ENCODE measurements around the gene TRAM2. TPM values are rescaled to one million over a fixed set of nuclear protein-coding genes. Genes with fewer than 3 reads are reported as not detected.

TRAM2 gene
- total RNA-seq, 1 experiment from 2014 or later = 17.7 TPM

DNA sequence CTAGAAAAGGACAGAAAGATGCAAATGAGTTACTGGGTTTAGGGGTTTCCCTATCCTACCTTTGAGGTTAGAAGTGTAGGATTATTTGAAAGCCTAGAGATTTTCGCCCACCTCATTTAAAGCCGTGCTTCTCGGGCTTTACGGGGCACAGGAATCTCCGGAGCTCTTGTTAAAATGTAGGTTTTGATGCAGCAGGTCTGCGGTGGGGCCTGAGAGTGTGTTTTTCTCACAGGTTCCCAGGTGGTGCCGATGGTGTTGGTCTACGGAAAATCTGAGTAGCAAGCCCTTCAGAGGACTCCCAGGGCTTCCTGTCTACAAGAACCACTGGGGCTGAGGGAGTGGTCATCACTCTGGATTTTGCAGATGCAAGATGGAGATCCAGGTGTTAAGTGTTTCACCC, 47.5 kb downstream of the TRAM2 start:
- Histone ChIP-seq H3F3A (ENCODE audit: low read length, unreplicated experiment) (no peaks in the 10 kb centered on the region), H3K4me2 (ENCODE audit: low read length) (no peak overlapping the region), H2AFZ (ENCODE audit: low read length) (no peak overlapping the region), H4K20me1 (ENCODE audit: low read length) (no peaks in the 10 kb centered on the region), H3K27ac (ENCODE audit: low read length) (no peak overlapping the region), H3K9me2 (replicated peaks; ENCODE audit: low read length) (no peaks in the 10 kb centered on the region), H3K4me1 (ENCODE audit: insufficient read depth, low read length) (peaks cover 10% of the 10 kb centered on the region; the same call in 1 of the 2 replicates), H3K4me3 (ENCODE audit: low read length) (no peak overlapping the region), H3K27me3 (ENCODE audit: low read length) (no peaks in the 10 kb centered on the region), H3K9me3 (ENCODE audit: low read length) (no peaks in the 10 kb centered on the region), H3K9ac (ENCODE audit: low read length) (no peak overlapping the region), H3K36me3 (ENCODE audit: low read depth, low read length) (peaks cover 1% of the 10 kb centered on the region; the same call in 1 of the 2 replicates), H3K79me2 (ENCODE audit: low read length) (no peaks in the 10 kb centered on the region)
- DNase-seq (no peak), ATAC-seq (no peak)
- ChIA-PET POLR2A (ENCODE audit: unreplicated experiment) (interaction anchor here (0.6 kb wide), 1 partner anchor 14 kb away, joined by 21 read pairs; no protein-coding TSS in a partner anchor), CTCF (no interaction called here)
- no TSS peak for BruUV-seq (replicated peaks)
- TF ChIP-seq EZH2phosphoT487 (IDR thresholded peaks at IDR 0.05; ENCODE audit: borderline replicate concordance, low read length) (no peak), EZH2 (IDR thresholded peaks at IDR 0.05; ENCODE audit: low read length, unreplicated experiment) (no peak), CTCF (conservative IDR thresholded peaks at IDR 0.05; ENCODE audit: low read depth, low read length) (no peak)
- intact Hi-C loops (cut with micrococcal nuclease) = no loop called here

DNA sequence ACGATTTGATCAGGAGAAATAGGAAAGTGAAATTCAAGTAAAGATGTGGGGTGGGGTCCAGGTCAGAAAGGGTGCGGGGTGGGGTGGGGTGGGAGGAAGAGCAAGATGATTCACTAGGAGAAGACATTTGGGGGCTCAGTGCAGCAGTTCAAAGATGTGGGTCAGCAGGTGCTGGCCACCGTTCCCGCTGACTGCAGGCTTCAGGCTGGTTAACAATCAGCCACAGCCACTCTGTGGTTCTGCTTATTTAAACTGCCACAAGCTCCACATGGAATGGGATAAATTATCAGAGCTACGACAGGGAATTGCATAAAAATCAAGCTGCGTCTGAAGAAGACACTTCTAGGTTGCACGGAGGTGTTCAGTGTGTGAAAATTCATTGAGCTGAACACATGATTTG, 49.4 kb downstream of the TRAM2 start:
- no peak overlapping the region for H3K9ac ChIP-seq (ENCODE audit: low read length)
- H3K27ac ChIP-seq (ENCODE audit: low read length) = no peak overlapping the region
- H3K4me3 ChIP-seq (ENCODE audit: low read length) = no peak overlapping the region
- H3K79me2 ChIP-seq (ENCODE audit: low read length) = no peaks in the 10 kb centered on the region
- no peak overlapping the region for H3K4me2 ChIP-seq (ENCODE audit: low read length)
- no peak for DNase-seq
- CTCF ChIA-PET = no interaction called here
- no peak for ATAC-seq
- no peaks in the 10 kb centered on the region for H3K27me3 ChIP-seq (ENCODE audit: low read length)
- H3K36me3 ChIP-seq (ENCODE audit: low read depth, low read length) = no peaks in the 10 kb centered on the region
- H3K9me3 ChIP-seq (ENCODE audit: low read length) = no peaks in the 10 kb centered on the region
- peaks cover 19% of the 10 kb centered on the region for H3K4me1 ChIP-seq (ENCODE audit: insufficient read depth, low read length)
- H3K9me2 ChIP-seq (replicated peaks; ENCODE audit: low read length) = no peaks in the 10 kb centered on the region
- H3F3A ChIP-seq (ENCODE audit: low read length, unreplicated experiment) = no peaks in the 10 kb centered on the region
- H4K20me1 ChIP-seq (ENCODE audit: low read length) = no peaks in the 10 kb centered on the region
- POLR2A ChIA-PET (ENCODE audit: unreplicated experiment) = no interaction called here
- TF ChIP-seq EZH2 (IDR thresholded peaks at IDR 0.05; ENCODE audit: low read length, unreplicated experiment) = no peak
- TF ChIP-seq EZH2phosphoT487 (IDR thresholded peaks at IDR 0.05; ENCODE audit: borderline replicate concordance, low read length) = no peak
- TF ChIP-seq CTCF (conservative IDR thresholded peaks at IDR 0.05; ENCODE audit: low read depth, low read length) = no peak
- no TSS peak for BruUV-seq (replicated peaks)
- intact Hi-C loops (cut with micrococcal nuclease) = no loop called here
- no peak overlapping the region for H2AFZ ChIP-seq (ENCODE audit: low read length)

GRCh38 chr6:52526634-52527033, 50.2 kb downstream of the TRAM2 start:
- no peak overlapping the region for H3K4me3 ChIP-seq (ENCODE audit: low read length)
- no peak for DNase-seq
- CTCF ChIA-PET = no interaction called here

More at GRCh38 chr6:52526634-52527033, 50.2 kb downstream of the TRAM2 start:
- no peaks in the 10 kb centered on the region for H3K9me3 ChIP-seq (ENCODE audit: low read length)
- no peak overlapping the region for H3K9ac ChIP-seq (ENCODE audit: low read length)
- H3K4me2 ChIP-seq (ENCODE audit: low read length) = no peak overlapping the region
- peaks cover 19% of the 10 kb centered on the region for H3K4me1 ChIP-seq (ENCODE audit: insufficient read depth, low read length)
- ATAC-seq = no peak
- TF ChIP-seq EZH2phosphoT487 (IDR thresholded peaks at IDR 0.05; ENCODE audit: borderline replicate concordance, low read length) (no peak), CTCF (conservative IDR thresholded peaks at IDR 0.05; ENCODE audit: low read depth, low read length) (no peak), EZH2 (IDR thresholded peaks at IDR 0.05; ENCODE audit: low read length, unreplicated experiment) (no peak)
- POLR2A ChIA-PET (ENCODE audit: unreplicated experiment) = interaction anchor here (0.6 kb wide), 1 partner anchor 16 kb away, joined by 4 read pairs; no protein-coding TSS in a partner anchor
- H2AFZ ChIP-seq (ENCODE audit: low read length) = no peak overlapping the region
- no peaks in the 10 kb centered on the region for H3K36me3 ChIP-seq (ENCODE audit: low read depth, low read length)
- intact Hi-C loops (cut with micrococcal nuclease) = no loop called here
- no peaks in the 10 kb centered on the region for H3F3A ChIP-seq (ENCODE audit: low read length, unreplicated experiment)
- H3K9me2 ChIP-seq (replicated peaks; ENCODE audit: low read length) = no peaks in the 10 kb centered on the region
- no TSS peak for BruUV-seq (replicated peaks)
- H3K79me2 ChIP-seq (ENCODE audit: low read length) = no peaks in the 10 kb centered on the region
- H4K20me1 ChIP-seq (ENCODE audit: low read length) = no peaks in the 10 kb centered on the region
- no peak overlapping the region for H3K27ac ChIP-seq (ENCODE audit: low read length)
- no peaks in the 10 kb centered on the region for H3K27me3 ChIP-seq (ENCODE audit: low read length)

All from PC-3 (cell line).